HG02678 (cell line): Measurements from ENCODE around the gene ELF2.
A peak's percentile ranks its signal among the peaks of the same experiment; 100 is the strongest.
"Not testable (repeated sequence)": the region's sequence is repeated elsewhere in the genome, so short reads cannot be mapped to it uniquely, and the experiment has no call there.

ENCODE experiments used
- ATAC-seq: cut with Tn5 transposase; IDR thresholded peaks from one replicate; pipeline ENCODE4 v1.9.1; 2021; ENCODE audit warnings: mild to moderate bottlenecking, moderate library complexity; ENCODE audit not compliant: unreplicated experiment

Gene ELF2

GRCh38 chr4:139082750-139083606, 94.0 kb downstream of the ELF2 start:
- peak; percentile 82 for ATAC-seq

DNA sequence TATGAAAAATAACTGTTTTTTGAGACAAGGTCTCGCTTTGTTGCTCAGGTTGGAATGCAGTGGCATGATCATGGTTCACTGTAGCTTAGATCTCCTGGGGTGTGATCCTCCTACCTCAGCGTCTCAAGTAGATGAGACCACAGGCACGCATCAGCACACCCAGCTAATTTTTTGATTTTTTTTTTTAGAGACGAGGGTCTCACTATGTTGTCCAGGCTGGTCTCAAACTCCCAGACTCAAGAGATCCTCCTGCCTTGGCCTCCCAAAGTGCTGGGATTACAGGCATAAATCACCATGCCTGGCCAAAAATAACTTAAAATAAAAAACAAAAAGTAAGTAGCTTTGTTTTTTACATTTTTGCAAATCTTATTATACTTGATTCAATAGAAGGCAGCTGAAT, 98.1 kb downstream of the ELF2 start:
- ATAC-seq = no peak

DNA sequence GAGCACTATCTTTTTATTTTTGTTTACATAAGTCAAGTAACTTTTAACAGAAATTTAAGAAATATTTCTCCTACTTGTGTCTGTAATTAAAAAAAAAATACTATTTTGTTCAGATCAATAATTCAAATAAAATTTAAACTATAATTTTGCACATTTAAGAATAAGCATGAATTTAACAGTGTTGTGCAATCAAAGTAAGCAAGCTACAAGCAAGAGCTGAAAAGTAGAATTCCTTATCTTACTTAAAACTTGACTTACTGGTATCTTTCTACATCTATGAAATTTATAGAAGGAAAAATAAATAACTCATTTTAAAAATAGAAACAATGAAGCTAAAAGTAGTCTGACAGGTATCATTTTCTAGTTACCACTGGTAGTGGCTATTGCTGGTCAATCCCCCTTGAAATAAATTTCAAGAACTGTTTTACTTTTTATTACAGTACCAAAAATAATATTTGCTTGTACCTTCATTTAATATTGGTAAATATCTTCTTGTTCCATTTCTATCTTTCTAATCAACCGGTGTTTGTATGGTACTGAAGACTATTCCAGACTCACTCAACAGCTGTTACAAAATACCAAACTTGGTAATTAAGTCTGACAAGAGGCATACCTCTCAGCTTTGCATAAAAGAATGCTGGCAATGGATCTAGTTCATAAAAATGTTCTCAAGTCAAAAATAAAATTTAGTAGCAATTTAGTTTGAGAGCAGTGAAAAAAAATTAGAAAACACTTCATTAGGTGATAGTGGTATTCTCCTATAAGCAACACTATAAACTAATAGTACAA, 99.3 kb downstream of the ELF2 start:
- ATAC-seq = no peak

DNA sequence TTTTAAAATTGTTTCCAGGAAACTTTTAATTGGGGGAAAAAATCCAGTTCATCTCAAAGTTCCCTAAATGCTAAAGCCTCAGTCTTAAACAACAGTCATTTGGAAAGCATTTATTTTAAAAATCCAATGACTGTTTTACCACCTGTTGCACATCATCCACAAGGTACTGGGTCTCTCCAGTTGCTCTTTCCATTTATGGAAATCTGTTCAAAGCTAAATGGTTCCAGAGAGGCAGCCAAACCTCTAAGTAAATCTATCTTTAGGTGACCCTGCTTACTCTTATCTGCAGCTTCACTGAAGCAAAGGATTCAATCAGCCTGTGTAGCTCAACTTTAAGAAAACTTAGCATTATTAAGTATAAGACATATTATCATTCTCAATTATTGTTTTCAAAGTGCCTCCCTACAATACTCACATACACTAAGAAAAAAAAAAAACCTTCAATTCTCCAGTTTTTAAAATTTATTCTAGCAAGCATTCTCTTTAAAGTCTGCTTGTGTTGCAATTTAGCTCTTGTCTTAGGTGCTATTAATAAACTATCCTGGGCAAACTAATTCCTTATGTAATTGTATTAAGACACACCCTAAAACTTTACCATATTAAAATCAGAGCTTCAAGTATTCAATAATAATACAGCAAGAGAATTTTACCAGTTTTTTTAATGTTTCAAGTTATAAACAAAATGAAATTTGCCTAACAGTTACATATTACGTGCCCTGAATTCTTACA, 100.8 kb downstream of the ELF2 start:
- ATAC-seq = no peak

DNA sequence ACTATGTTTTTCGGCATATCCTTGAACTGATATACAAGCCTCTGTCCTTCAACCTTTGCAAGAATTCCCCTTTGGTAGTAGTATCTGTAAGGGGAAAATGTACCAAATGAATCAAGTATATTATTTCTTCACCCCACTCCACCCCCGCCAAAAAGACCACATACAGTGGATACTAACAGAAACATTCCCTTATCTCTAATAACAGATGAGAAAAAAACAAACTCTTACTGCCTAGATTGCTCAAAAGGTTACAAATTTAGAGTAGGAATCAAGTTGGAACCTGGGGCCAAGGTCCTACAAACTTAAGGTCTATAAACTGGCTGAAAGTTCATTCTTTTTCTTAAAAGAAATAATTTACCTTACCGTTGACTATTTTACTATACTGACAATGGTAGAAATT, 116.4 kb downstream of the ELF2 start:
- ATAC-seq = no peak

DNA sequence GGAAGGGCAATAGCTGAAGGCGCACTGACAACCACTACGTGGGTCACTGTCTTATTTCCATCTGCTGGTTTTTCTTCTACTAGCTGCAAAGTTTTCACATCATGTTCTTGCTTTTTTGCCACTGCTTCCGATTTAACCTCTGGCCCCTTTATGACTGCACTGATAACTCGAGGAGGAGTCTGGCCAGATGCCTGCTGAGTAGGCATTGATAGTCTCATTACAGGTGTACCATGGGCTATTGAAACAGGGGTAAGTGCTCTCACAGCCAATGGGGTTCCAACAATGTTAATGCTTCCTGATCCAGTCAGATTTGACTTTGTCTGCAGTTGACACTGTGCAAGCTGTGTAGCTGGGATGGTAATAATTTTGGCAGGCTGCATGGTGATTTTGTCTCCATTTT, 118.0 kb downstream of the ELF2 start:
- ATAC-seq = not testable (repeated sequence)

DNA sequence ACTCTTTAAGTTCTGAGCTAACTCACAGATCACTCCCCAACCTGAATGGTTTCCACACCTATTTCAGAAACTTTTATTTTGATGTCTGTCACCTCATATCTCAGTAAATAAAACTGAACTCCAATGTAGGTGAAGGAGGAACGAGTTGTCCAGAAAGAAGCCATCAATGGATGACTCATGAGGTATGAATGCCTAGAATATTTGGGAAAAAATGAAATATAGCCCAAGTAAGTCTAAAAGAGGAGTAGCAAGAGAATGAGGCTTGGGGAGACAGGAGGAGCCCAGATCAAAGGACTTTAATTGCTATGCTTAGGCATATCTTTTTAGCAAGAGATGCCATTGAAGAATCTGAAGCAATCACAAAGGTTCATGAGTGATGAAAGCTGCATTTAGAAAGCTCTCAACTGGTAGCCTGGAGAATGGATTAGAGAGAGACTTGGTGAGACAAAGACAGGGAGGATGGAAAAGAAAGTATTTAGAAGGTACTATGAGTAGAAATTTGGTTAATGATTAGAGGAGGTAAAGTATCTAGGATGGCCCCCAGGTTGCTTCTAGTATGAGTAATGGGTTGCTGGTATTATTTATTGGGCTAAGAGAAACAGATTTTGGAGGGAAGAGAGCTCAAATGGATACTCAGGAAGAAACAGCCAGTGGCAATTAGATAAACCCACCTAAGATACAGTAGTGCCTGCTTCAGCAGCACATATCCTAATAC, 122.1 kb downstream of the ELF2 start:
- no peak for ATAC-seq

DNA sequence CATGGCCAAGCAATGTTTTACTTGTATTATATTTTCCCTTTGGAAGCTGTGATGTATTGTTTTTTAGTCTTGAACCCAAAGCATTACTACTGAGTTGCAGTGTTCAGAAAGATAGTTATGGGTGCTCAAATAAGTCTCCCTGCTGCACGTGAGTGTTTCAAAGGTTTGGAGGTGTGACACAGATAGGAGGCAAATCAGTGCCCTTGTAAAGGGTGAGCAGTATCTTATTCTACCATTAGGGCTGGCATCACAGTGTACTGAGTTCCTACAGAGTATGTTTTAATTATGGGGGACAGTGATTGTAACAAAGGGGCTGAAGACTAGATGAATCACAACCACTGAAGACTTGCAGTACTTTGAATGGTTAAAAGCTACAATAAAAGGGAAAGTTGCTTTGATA, 123.1 kb downstream of the ELF2 start:
- no peak for ATAC-seq

DNA sequence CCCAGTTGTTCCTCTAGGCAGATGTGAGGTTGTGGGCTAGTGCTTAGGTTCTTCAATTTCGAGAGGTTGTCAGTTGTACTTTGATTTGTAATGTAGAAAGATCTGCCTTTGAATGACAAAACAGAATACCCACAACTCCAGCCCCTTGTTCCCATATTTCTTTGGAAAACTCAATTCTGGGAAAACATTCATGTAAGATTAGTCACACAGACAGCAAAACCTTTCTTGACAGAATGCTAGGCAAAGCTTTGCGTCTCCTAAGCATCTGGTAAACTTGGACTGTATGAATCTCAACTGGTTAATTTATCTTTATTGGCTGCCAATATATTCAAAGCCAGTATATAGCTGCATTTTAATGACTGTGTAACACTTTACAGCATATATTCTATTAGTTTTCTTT, 126.6 kb downstream of the ELF2 start:
- no peak for ATAC-seq

- no peak for ATAC-seq
Measured at GRCh38 chr4:139048026-139048425, 129.0 kb downstream of the ELF2 start.

DNA sequence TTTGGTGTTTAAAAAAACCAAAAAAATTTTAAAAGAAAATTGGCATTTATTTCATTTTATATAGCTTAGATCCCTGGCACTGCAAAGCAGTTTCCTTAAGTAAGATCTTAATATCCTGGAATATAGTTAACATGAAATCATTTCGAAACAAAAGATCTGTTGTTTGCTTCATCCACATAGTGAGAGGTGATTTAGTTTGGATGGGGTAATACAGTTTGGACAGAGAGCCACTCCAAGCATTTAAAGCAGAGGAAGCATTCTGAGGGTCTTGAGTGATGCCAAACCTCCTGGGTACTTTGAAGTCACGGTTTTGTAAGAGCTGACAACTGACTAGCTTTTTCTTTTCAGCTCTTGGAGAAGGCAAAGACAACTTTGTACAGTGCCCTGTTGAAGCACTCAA, 132.7 kb downstream of the ELF2 start:
- no peak for ATAC-seq

GRCh38 chr4:139042981-139043460, 134.0 kb downstream of the ELF2 start:
- ATAC-seq = no peak

DNA sequence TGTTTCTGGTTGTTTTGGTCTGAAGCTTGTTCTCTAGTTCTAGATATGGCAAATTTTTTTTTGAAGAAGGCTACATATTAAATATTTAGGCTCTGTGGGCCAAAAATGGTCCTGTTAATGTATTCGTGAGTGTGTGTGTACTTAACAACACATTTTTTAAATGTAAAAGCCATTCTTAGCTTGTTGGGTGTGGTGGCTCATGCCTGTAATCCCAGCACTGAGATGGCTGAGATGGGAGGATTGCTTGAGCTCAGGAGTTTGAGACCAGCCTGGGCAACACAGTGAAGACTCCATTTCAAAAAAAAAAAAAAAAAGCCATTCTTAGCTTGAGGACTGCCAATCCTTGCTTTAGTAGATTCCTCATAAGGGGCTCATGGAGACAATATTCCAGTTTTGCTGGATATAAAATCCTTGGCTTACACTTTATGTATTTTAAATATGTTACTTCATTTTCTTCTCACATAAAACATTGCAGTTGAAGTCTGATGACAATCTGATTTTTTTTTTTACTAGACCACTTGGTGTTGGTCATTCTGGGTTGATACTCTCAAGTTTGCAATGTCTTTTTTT, 138.1 kb downstream of the ELF2 start:
- ATAC-seq = no peak

GRCh38 chr4:139036885-139037284, 140.1 kb downstream of the ELF2 start:
- no peak for ATAC-seq

GRCh38 chr4:139035650-139036049, 141.4 kb downstream of the ELF2 start:
- ATAC-seq = no peak

GRCh38 chr4:139030614-139031235, 146.3 kb downstream of the ELF2 start:
- ATAC-seq = peak; percentile 79

GRCh38 chr4:139029866-139030363, 147.1 kb downstream of the ELF2 start:
- ATAC-seq = not testable (repeated sequence)

- no peak for ATAC-seq
Measured at GRCh38 chr4:139028191-139028661, 148.8 kb downstream of the ELF2 start.

DNA sequence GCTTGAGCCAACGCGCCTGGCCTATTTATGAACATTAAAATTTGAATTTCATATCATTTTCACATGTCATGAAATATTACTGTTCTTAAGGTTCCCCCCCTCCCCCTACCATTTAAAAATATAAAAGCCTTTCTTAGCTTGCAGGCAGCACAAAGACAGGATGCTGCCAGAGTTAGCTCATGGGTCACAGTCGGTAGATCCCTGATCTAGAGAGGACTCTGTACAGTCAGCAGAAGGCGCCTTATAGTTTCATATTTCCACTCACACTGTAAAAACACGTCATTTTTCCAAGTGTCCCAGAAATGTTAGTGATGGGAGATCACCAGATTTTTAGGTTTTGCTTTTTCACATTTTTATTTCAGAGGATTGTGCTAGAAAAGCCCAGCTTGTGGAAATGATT, 149.2 kb downstream of the ELF2 start:
- ATAC-seq = no peak

- no peak for ATAC-seq
Measured at GRCh38 chr4:139025841-139026240, 151.2 kb downstream of the ELF2 start.
